SK-N-MC (cell line): ENCODE data around the gene ARIH1.

Experiments
- DNase-seq: peaks from one replicate; pipeline ENCODE4 v3.0.0-alpha.2; 2011; ENCODE audit warnings: low read depth, low spot score
- H3K27ac ChIP-seq: fragments of 200-600 bp; sonication (generic); 2 replicates; pipeline ENCODE4 v1.5.1; 2016; ENCODE audit warnings: mixed run types
- H3K36me3 ChIP-seq: fragments of 200-600 bp; sonication (generic); 2 replicates; pipeline ENCODE4 v1.6.1; 2017; ENCODE audit warnings: antibody characterized with exemption, low read length, mixed read lengths; ENCODE audit not compliant: insufficient read depth
- H3K4me3 ChIP-seq: fragments of 200-600 bp; sonication (generic); 2 replicates; pipeline ENCODE4 v1.5.1; 2016
- H3K9ac ChIP-seq: fragments of 200-600 bp; sonication (generic); 2 replicates; pipeline ENCODE4 v1.8.0; 2017; ENCODE audit warnings: mixed run types, mixed read lengths; ENCODE audit not compliant: insufficient read length
- H3K9me3 ChIP-seq: fragments of 200-600 bp; sonication (generic); 2 replicates; pipeline ENCODE4 v1.6.1; 2017; ENCODE audit warnings: low read depth, mild to moderate bottlenecking, antibody characterized with exemption, low read length, moderate library complexity, mixed read lengths
- EZH2 ChIP-seq: fragments of 200-600 bp; sonication (generic); IDR thresholded peaks from one replicate; pipeline ENCODE4 v1.6.1; 2017; ENCODE audit warnings: antibody characterized with exemption
- FOXP2 ChIP-seq: optimal IDR thresholded peaks from 2 replicates; pipeline ENCODE3; 2011; ENCODE audit warnings: mild to moderate bottlenecking, moderate library complexity; ENCODE audit not compliant: insufficient read depth; ENCODE audit errors: extremely low read length, control extremely low read depth
- POLR2AphosphoS5 ChIP-seq: IDR thresholded peaks from 2 replicates; pipeline ENCODE4 v1.6.1; 2012; ENCODE audit warnings: mild to moderate bottlenecking, low read depth, low read length, borderline replicate concordance

Gene ARIH1

DNA sequence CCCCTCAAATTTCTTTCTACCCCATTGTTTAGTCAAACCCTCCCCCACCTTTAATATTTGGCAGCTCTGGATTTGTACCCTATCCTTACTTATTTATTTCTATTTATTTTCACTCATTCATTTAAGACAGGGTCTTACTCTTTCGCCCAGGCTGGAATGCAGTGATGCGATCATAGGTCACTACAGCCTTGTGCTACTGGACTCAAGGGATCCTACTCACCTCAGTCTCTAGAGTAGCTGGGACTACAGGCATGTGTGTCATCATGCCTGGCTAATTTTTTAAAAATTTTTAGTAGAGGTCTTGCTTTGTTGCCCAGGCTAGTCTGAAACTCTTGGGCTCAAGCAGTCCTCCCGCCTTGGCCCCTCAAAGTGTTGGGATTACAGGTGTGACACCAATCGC, 35.4 kb downstream of the ARIH1 start:
- Histone ChIP-seq H3K9me3 (no peaks in the 10 kb centered on the region), H3K4me3 (no peak overlapping the region), H3K36me3 (peaks cover 5% of the 10 kb centered on the region; the same call in 1 of the 2 replicates), H3K27ac (no peak overlapping the region), H3K9ac (no peak overlapping the region)
- DNase-seq: no peak
- no peak for TF ChIP-seq FOXP2

DNA sequence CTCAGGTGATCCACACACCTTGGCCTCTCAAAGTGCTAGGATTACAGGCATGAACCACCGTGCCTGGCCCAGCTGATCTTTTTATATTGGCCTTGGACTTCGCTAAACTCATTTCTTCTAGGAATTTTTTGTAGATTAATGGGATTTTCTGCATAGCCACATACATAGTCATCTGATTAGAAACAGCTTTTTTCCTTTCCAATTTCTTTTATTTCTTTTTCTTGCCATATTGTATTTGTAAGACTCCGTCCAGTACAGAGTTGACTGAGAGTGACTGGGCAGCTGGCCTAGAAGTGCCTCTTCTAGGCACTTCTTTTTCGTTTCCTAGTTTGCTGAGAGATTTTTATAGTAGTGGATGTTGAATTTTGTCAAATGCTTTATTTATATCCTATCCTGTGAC, 37.4 kb downstream of the ARIH1 start:
- no peak for TF ChIP-seq EZH2
- no peak for TF ChIP-seq POLR2AphosphoS5
- TF ChIP-seq FOXP2: no peak
- no peak overlapping the region for H3K27ac ChIP-seq
- no peaks in the 10 kb centered on the region for H3K9me3 ChIP-seq
- H3K36me3 ChIP-seq: no peaks in the 10 kb centered on the region
- H3K4me3 ChIP-seq: no peak overlapping the region
- no peak for DNase-seq
- no peak overlapping the region for H3K9ac ChIP-seq

DNA sequence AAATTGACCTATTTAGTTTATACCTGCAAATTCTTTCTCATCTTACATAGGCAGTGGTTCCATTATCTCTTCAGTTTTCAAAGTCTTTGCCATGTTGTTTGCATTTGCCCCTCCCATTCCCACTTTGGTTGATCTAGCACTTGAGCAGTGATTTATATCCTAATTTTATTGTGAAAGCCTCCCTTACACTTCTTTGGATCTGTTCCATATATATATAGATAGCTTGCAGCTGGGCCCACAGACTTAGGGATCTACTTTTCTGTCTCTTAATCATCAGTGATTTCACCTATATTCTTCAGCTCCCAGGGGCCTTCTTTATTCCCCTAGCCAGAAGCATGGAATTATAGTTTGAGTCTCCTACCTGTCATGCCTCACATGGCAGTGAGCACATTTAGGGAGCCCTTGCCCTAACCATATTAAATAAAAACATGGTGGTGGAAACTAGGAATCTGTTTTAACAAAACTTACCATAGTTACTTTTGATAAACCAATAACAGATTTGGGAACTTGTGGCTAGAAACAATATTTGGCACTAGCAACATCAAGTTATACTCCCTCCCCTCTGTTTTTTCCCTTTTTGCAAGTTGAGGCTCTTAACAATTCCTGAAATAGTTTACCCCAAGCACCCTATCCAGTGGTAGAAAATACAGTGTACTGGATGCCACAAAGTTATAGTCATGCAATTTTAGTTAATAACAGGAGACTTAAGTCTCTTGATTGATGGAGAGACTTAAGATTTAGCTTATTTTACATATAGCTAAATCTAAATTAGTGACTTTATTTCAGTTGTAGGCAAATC, 41.7 kb downstream of the ARIH1 start:
- H3K4me3 ChIP-seq: peak overlapping the region; percentile 19; the same call in 1 of the 2 replicates
- H3K9me3 ChIP-seq: no peaks in the 10 kb centered on the region
- peaks cover 4% of the 10 kb centered on the region; the same call in 1 of the 2 replicates for H3K36me3 ChIP-seq
- no peak overlapping the region for H3K9ac ChIP-seq
- peak; percentile 30 for DNase-seq
- H3K27ac ChIP-seq: peak overlapping the region; percentile 48; the same call in 1 of the 2 replicates
- TF ChIP-seq POLR2AphosphoS5 (no peak), FOXP2 (no peak), EZH2 (no peak)

DNA sequence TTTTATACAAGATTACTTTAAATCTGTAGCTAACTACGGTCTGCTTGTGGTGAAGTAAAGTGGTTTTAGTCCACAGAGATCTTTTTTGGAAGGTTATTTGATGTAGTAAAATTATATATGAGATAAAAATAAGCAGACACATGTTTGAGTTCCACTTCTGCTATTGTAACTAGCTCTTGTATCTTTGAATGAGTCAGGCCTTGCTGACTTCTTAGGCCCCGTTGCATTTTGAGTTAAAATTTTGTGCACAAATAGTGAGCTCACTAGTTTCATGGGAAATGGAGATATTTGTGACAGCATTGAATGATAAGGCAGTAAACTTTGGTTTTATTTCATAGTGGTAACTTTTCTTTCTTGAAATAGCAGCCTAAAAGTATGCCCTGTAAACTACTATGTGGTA, 42.6 kb downstream of the ARIH1 start:
- Histone ChIP-seq H3K4me3 (no peak overlapping the region), H3K36me3 (peaks cover 4% of the 10 kb centered on the region; the same call in 1 of the 2 replicates)

DNA sequence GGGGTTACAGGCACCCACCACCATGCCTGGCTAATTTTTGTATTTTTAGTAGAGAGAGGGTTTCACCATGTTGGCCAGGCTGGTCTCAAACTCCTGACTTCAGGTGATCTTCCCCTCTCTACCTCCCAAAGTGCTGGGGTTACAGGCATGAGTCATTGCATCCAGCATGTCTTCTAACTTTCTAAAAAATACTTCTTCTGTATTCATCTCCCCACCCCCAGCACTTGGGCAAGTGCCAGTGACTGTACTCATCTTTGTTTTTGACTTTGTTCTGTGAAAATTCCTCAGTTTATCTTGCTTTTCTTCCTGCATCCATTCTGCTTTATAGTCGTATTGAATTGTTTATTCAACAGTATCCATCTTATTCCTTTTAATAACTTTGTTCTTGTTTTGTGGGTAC, 47.6 kb downstream of the ARIH1 start:
- H3K9me3 ChIP-seq: no peaks in the 10 kb centered on the region
- H3K27ac ChIP-seq: no peak overlapping the region
- no peak for DNase-seq
- H3K36me3 ChIP-seq: peaks cover 22% of the 10 kb centered on the region
- H3K4me3 ChIP-seq: no peak overlapping the region
- no peak for TF ChIP-seq FOXP2
- H3K9ac ChIP-seq: no peak overlapping the region

More for the DNA sequence above, 42.6 kb downstream of the ARIH1 start:
- Histone ChIP-seq H3K9me3 (no peaks in the 10 kb centered on the region), H3K27ac (no peak overlapping the region), H3K9ac (no peak overlapping the region)
- DNase-seq: no peak
- TF ChIP-seq EZH2 (no peak), POLR2AphosphoS5 (no peak), FOXP2 (no peak)

DNA sequence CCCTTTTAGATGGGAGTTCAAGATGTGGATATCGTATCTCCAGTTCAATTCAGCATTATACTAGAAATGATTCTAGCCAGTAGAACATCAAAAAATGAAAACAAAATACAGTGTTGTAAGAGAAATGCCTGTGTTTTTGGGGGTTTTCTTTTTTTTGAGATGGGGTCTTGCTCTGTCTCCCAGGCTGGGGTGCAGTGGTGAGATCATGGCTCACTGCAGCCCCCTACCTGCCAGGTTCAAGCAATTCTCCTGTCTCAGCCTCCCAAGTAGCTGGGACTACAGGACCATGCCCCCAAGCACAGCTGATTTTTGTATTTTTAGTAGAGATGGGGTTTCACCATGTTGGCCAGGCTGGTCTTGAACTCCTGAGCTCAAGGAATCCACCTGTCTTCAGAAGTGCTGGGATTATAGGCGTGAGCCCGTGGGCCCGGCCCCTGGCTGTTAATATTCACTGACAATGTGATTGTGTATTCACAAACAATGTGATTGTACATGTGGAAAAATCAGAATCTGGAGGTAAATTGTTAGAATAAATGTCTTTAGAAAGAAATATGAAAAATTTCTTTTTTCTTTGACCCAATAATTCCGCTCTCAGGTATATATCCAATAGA, 59.0 kb downstream of the ARIH1 start:
- Histone ChIP-seq H3K9ac (no peak overlapping the region), H3K9me3 (no peaks in the 10 kb centered on the region; the same call in 1 of the 2 replicates), H3K27ac (no peak overlapping the region), H3K36me3 (peaks cover 6% of the 10 kb centered on the region; the same call in 1 of the 2 replicates), H3K4me3 (no peak overlapping the region)
- no peak for DNase-seq
- TF ChIP-seq EZH2 (no peak), POLR2AphosphoS5 (no peak), FOXP2 (no peak)

DNA sequence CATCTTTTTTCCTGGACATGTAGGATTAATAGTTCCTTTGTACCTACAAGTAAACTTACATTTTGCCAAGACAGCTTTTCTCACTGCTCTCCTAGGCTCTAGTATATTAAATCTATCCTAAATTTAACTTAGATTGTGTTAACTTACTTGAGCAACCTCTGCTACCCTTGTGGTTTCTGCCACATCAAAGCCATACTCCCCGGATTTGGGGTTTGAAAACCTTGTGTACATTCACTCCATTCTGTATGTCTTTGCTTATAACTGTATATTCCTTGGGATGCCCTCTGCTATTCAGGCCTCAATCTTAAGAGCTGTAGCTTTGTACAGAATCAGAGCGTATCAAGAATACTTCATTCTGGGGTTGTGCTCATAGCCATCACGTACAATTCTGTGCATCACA, 60.4 kb downstream of the ARIH1 start:
- Histone ChIP-seq H3K9me3 (no peaks in the 10 kb centered on the region; the same call in 1 of the 2 replicates), H3K36me3 (peaks cover 6% of the 10 kb centered on the region; the same call in 1 of the 2 replicates), H3K9ac (no peak overlapping the region), H3K4me3 (no peak overlapping the region), H3K27ac (no peak overlapping the region)
- DNase-seq: no peak
- no peak for TF ChIP-seq POLR2AphosphoS5
- TF ChIP-seq FOXP2: no peak
- no peak for TF ChIP-seq EZH2

DNA sequence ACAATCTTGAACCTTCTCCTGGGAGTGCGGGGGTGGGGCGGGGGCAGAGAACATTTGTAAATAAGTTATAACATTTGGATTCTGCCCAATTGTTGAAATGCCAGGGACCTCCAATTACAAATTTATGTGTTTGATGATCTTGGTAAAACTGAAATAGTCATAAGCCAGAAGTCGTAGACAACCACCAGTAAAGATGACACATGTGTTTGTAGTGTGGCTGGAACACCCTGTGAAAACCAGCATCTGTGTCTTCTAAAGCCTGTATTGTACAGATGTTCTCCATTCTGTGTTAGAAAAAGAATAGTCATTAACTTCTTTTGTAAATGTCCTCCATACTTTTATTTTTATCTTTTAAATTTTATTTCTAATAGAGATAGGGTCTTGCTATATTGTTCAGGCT, 61.8 kb downstream of the ARIH1 start:
- no peak for TF ChIP-seq EZH2
- TF ChIP-seq FOXP2: no peak
- no peak for DNase-seq
- H3K36me3 ChIP-seq: peaks cover 7% of the 10 kb centered on the region
- no peak overlapping the region for H3K4me3 ChIP-seq
- H3K9ac ChIP-seq: no peak overlapping the region
- no peak overlapping the region for H3K27ac ChIP-seq
- no peaks in the 10 kb centered on the region; the same call in 1 of the 2 replicates for H3K9me3 ChIP-seq

DNA sequence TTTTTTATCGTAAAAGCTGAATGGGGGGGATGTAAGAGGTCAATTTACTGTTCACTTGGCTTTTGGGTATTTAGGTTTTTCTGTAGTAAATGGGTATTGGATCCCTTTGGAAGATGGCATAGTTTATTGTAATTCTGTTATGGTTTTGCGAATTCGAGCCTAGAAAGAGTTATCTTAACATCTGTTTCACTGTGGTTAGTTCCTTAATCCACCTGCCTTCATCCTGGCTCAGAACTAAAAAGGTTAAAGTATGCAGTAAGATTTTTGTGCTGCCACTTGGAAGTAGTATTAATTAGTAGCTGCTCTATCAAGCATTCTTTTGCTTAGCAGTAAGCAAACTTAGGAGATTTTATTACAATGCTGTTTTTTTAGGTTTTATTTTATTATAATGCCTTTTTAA, 62.4 kb downstream of the ARIH1 start:
- peaks cover 7% of the 10 kb centered on the region for H3K36me3 ChIP-seq
- H3K27ac ChIP-seq: no peak overlapping the region
- H3K9me3 ChIP-seq: no peaks in the 10 kb centered on the region; the same call in 1 of the 2 replicates
- no peak for TF ChIP-seq EZH2
- TF ChIP-seq POLR2AphosphoS5: no peak
- no peak for TF ChIP-seq FOXP2
- H3K4me3 ChIP-seq: no peak overlapping the region
- DNase-seq: no peak
- H3K9ac ChIP-seq: no peak overlapping the region
